PC-3 (cell line): Measurements from ENCODE around the gene ACAN. TPM values are rescaled to one million over a fixed set of nuclear protein-coding genes. Genes with fewer than 3 reads are reported as not detected.

ENCODE experiments used
- ATAC-seq: fragments of 200-7000 bp; cut with Tn5 transposase; 2 replicates; pipeline ENCODE4 v1.9.1; 2020; ENCODE audit warnings: mild to moderate bottlenecking, moderate library complexity
- BruUV-seq: library from RNA; stranded (reverse); fragments of 400-500 nt; replicated peaks from 2 replicates; lab custom pipeline; 2021; lab: Mats Ljungman, UMichigan
- CTCF ChIA-PET: fragments of 300-600 bp; sonication (Branson Sonifier 250); formaldehyde crosslinking; loops from one replicate; lab custom pipeline; 2022; ENCODE audit warnings: antibody characterized with exemption; lab: Charles Lee
- POLR2A ChIA-PET: fragments of 300-600 bp; sonication (Branson Sonifier 250); formaldehyde crosslinking; loops from one replicate; lab custom pipeline; 2022; ENCODE audit warnings: antibody characterized with exemption; ENCODE audit not compliant: unreplicated experiment; lab: Charles Lee
- DNase-seq: peaks from one replicate; pipeline ENCODE4 v3.0.0-alpha.2; 2015
- H2AFZ ChIP-seq: fragments of 300-600 bp; sonication (generic); 2 replicates; pipeline ENCODE4 v1.6.0; 2016; ENCODE audit warnings: antibody characterized with exemption, low read length
- H3F3A ChIP-seq: fragments of 300-600 bp; sonication (generic); one replicate; pipeline ENCODE4 v1.6.0; 2017; ENCODE audit warnings: antibody characterized with exemption, low read length, control low read depth, mild to moderate bottlenecking; ENCODE audit not compliant: unreplicated experiment
- H3K27ac ChIP-seq: fragments of 300-600 bp; sonication (generic); 2 replicates; pipeline ENCODE4 v1.5.1; 2016; ENCODE audit warnings: mild to moderate bottlenecking, low read length
- H3K27me3 ChIP-seq: fragments of 300-600 bp; sonication (generic); 2 replicates; pipeline ENCODE4 v1.6.1; 2016; ENCODE audit warnings: low read length, mixed read lengths
- H3K36me3 ChIP-seq: fragments of 300-600 bp; sonication (generic); 2 replicates; pipeline ENCODE4 v1.6.1; 2016; ENCODE audit warnings: low read depth, mixed run types, low read length, mixed read lengths
- H3K4me1 ChIP-seq: fragments of 300-600 bp; sonication (generic); 2 replicates; pipeline ENCODE4 v1.5.1; 2016; ENCODE audit warnings: low read length; ENCODE audit not compliant: insufficient read depth
- H3K4me2 ChIP-seq: fragments of 300-600 bp; sonication (generic); 2 replicates; pipeline ENCODE4 v1.6.0; 2016; ENCODE audit warnings: low read length
- H3K4me3 ChIP-seq: fragments of 300-600 bp; sonication (generic); 2 replicates; pipeline ENCODE4 v1.5.1; 2016; ENCODE audit warnings: mild to moderate bottlenecking, low read length, mixed read lengths
- H3K79me2 ChIP-seq: fragments of 300-600 bp; sonication (generic); 2 replicates; pipeline ENCODE4 v1.6.1; 2017; ENCODE audit warnings: low read length, mixed read lengths
- H3K9ac ChIP-seq: fragments of 300-600 bp; sonication (generic); 2 replicates; pipeline ENCODE4 v1.6.0; 2016; ENCODE audit warnings: mild to moderate bottlenecking, low read length
- H3K9me2 ChIP-seq: fragments of 300-600 bp; sonication (generic); replicated peaks from 2 replicates; pipeline ENCODE4 v1.6.1; 2016; ENCODE audit warnings: mixed run types, low read length, mixed read lengths
- H3K9me3 ChIP-seq: fragments of 300-600 bp; sonication (generic); 2 replicates; pipeline ENCODE4 v1.6.1; 2016; ENCODE audit warnings: low read length, mixed read lengths
- H4K20me1 ChIP-seq: fragments of 300-600 bp; sonication (generic); 2 replicates; pipeline ENCODE4 v1.6.1; 2016; ENCODE audit warnings: low read length, mixed read lengths
- CTCF ChIP-seq: fragments of 300-600 bp; sonication (generic); conservative IDR thresholded peaks from 2 replicates; pipeline ENCODE4 v1.5.1; 2017; ENCODE audit warnings: antibody characterized with exemption, low read depth, mild to moderate bottlenecking, low read length
- EZH2 ChIP-seq: fragments of 300-600 bp; sonication (generic); IDR thresholded peaks from one replicate; pipeline ENCODE4 v1.6.1; 2017; ENCODE audit warnings: antibody characterized with exemption, mild to moderate bottlenecking, low read length; ENCODE audit not compliant: unreplicated experiment
- EZH2phosphoT487 ChIP-seq: fragments of 300-600 bp; sonication (generic); IDR thresholded peaks from 2 replicates; pipeline ENCODE4 v1.6.1; 2018; ENCODE audit warnings: mild to moderate bottlenecking, antibody characterized with exemption, low read length, borderline replicate concordance
- intact Hi-C: fragments of 100-400 bp; cut with micrococcal nuclease; formaldehyde crosslinking; loops from 2 replicates; pipeline ENCODE4 v1.9.0; 2023
- total RNA-seq: library from RNA; depleted of rRNA; stranded (reverse); fragments of >200 nt; gene quantifications from 2 replicates; pipeline ENCODE4 v1.2.3, GENCODE V29; 2014

Gene ACAN
- total RNA-seq, 1 experiment from 2014 or later: not detected

GRCh38 chr15:88880944-88881740 is 77.9 kb downstream of the ACAN start:
- Histone ChIP-seq H3K79me2 (no peaks in the 10 kb centered on the region), H3K9ac (no peak overlapping the region), H2AFZ (no peak overlapping the region), H3F3A (no peaks in the 10 kb centered on the region), H3K4me1 (peaks cover 3% of the 10 kb centered on the region; the same call in 1 of the 2 replicates), H3K4me2 (no peak overlapping the region), H3K9me2 (no peaks in the 10 kb centered on the region), H3K4me3 (no peak overlapping the region), H4K20me1 (no peaks in the 10 kb centered on the region), H3K36me3 (no peaks in the 10 kb centered on the region), H3K9me3 (no peaks in the 10 kb centered on the region), H3K27ac (no peak overlapping the region), H3K27me3 (no peaks in the 10 kb centered on the region)
- DNase-seq (no peak), ATAC-seq (no peak)
- ChIA-PET CTCF (interaction anchor here (0.6 kb wide), 3 partner anchors 23 to 207 kb away, joined by 4 to 8 read pairs (median 4); partner anchors contain the start of gene ABHD2), POLR2A (no interaction called here)
- TF ChIP-seq EZH2phosphoT487: no peak
- no peak for TF ChIP-seq EZH2
- TF ChIP-seq CTCF: no peak
- intact Hi-C loops: no loop called here
- BruUV-seq: no TSS peak

- H3K4me1 ChIP-seq: peaks cover 3% of the 10 kb centered on the region; the same call in 1 of the 2 replicates
- CTCF ChIA-PET: no interaction called here
- H3K36me3 ChIP-seq: no peaks in the 10 kb centered on the region
- no peaks in the 10 kb centered on the region for H3K79me2 ChIP-seq
- H2AFZ ChIP-seq: no peak overlapping the region
- no peaks in the 10 kb centered on the region for H3K27me3 ChIP-seq
- DNase-seq (no peak), ATAC-seq (no peak)
- no peaks in the 10 kb centered on the region for H4K20me1 ChIP-seq
- no peaks in the 10 kb centered on the region for H3K9me2 ChIP-seq
- H3F3A ChIP-seq: no peaks in the 10 kb centered on the region
- no peak overlapping the region for H3K4me3 ChIP-seq
- POLR2A ChIA-PET: no interaction called here
- intact Hi-C loops: no loop called here
- no peak overlapping the region for H3K27ac ChIP-seq
- TF ChIP-seq EZH2 (no peak), CTCF (no peak), EZH2phosphoT487 (no peak)
- BruUV-seq: no TSS peak
- H3K9ac ChIP-seq: no peak overlapping the region
- no peaks in the 10 kb centered on the region for H3K9me3 ChIP-seq
- H3K4me2 ChIP-seq: no peak overlapping the region
Observed at GRCh38 chr15:88881775-88882174, 78.5 kb downstream of the ACAN start.

- ATAC-seq (no peak), DNase-seq (peak; percentile 16)
- Histone ChIP-seq H2AFZ (no peak overlapping the region), H3K4me2 (no peak overlapping the region), H4K20me1 (no peaks in the 10 kb centered on the region), H3K36me3 (no peaks in the 10 kb centered on the region), H3K4me1 (peaks cover 3% of the 10 kb centered on the region; the same call in 1 of the 2 replicates), H3K9me3 (no peaks in the 10 kb centered on the region), H3K9me2 (no peaks in the 10 kb centered on the region), H3K9ac (no peak overlapping the region), H3K79me2 (no peaks in the 10 kb centered on the region), H3K27ac (no peak overlapping the region), H3K27me3 (no peaks in the 10 kb centered on the region), H3F3A (no peaks in the 10 kb centered on the region), H3K4me3 (no peak overlapping the region)
- TF ChIP-seq EZH2phosphoT487 (no peak), EZH2 (no peak), CTCF (no peak)
- ChIA-PET POLR2A (no interaction called here), CTCF (no interaction called here)
- intact Hi-C loops: no loop called here
- BruUV-seq: no TSS peak
Observed at GRCh38 chr15:88882785-88883184, 79.5 kb downstream of the ACAN start.
